Lower leg skin (tissue), 4 donors: ENCODE data around the gene HDLBP. TPM values are rescaled to one million over a fixed set of nuclear protein-coding genes. Genes with fewer than 3 reads are reported as not detected.

ENCODE experiments used
- DNase-seq, 2 donors: peaks; one replicate each; pipeline ENCODE4 v3.0.0-alpha.2; 2019; ENCODE audit warnings: low spot score in 2 of 2
- H3K4me3 ChIP-seq: fragments of 200-600 bp; sonication (generic); 2 replicates; pipeline ENCODE4 v1.5.1; 2017; ENCODE audit warnings: mild to moderate bottlenecking, low read depth; ENCODE audit not compliant: poor library complexity, severe bottlenecking
- CTCF ChIP-seq, 3 donors: fragments of 450-650 bp; IDR thresholded peaks; one replicate each; pipeline ENCODE4 v1.5.1; 2016; ENCODE audit warnings: antibody characterized with exemption in 3 of 3, mild to moderate bottlenecking in 3 of 3, moderate library complexity in 2 of 3
- POLR2A ChIP-seq, 2 donors: fragments of 450-650 bp; IDR thresholded peaks; one replicate each; pipeline ENCODE4 v1.6.1; 2016 to 2017; ENCODE audit warnings: antibody characterized with exemption in 2 of 2, mild to moderate bottlenecking in 1 of 2, moderate library complexity in 1 of 2
- WGBS, 2 donors: methylation state at CpG; one replicate each; pipeline ENCODE4 v1.1.5; 2018; 5-methylcytosine and 5-hydroxymethylcytosine counted together
- intact Hi-C: fragments of 100-400 bp; cut with DNase I; formaldehyde crosslinking; loops from one replicate; pipeline ENCODE4 v1.15.0; 2023; ENCODE audit warnings: low total_unique reads
- total RNA-seq, 4 donors: library from RNA; depleted of rRNA; stranded (reverse); fragments of >200 nt; gene quantifications; one replicate each; pipeline ENCODE4 v1.1.0, GENCODE V29; 2016

Gene HDLBP
- total RNA-seq, 4 donors from 2014 or later, result 241 to 393 (median 294) TPM

GRCh38 chr2:241291153-241291552 is 24.3 kb downstream of the HDLBP start:
- DNase-seq, result peak in 1 of 2 donors; percentile 32
- intact Hi-C loops, result no loop called here
- no peak overlapping the region for H3K4me3 ChIP-seq
- TF ChIP-seq CTCF (IDR thresholded peaks at IDR 0.05) (no peak), POLR2A (IDR thresholded peaks at IDR 0.05) (no peak)
- 76 to 79% methylated on average over 6 of the region's 6 CpGs for WGBS, 2 donors

GRCh38 chr2:241289597-241289996 is 25.9 kb downstream of the HDLBP start:
- WGBS, 2 donors, result 75% methylated on average over 3 of the region's 3 CpGs
- intact Hi-C loops, result no loop called here
- DNase-seq, result no peak
- H3K4me3 ChIP-seq, result no peak overlapping the region
- TF ChIP-seq POLR2A (IDR thresholded peaks at IDR 0.05), result no peak
- TF ChIP-seq CTCF (IDR thresholded peaks at IDR 0.05), result no peak

GRCh38 chr2:241289053-241289452 is 26.4 kb downstream of the HDLBP start:
- intact Hi-C loops, result no loop called here
- WGBS, 2 donors, result 75 to 86% methylated on average over 4 of the region's 4 CpGs
- TF ChIP-seq CTCF (IDR thresholded peaks at IDR 0.05) (no peak), POLR2A (IDR thresholded peaks at IDR 0.05) (no peak)
- peak in 1 of 2 donors; percentile 59 for DNase-seq
- no peak overlapping the region for H3K4me3 ChIP-seq

- no peak for TF ChIP-seq CTCF (IDR thresholded peaks at IDR 0.05)
- no peak for TF ChIP-seq POLR2A (IDR thresholded peaks at IDR 0.05)
- DNase-seq, result peak in 1 of 2 donors; percentile 4
- no peak overlapping the region for H3K4me3 ChIP-seq
- 86 to 88% methylated on average over 3 of the region's 3 CpGs for WGBS, 2 donors
- intact Hi-C loops, result no loop called here
These were observed 27.1 kb downstream of the HDLBP start for GRCh38 chr2:241288324-241288888.

GRCh38 chr2:241286348-241287090 is 29.0 kb downstream of the HDLBP start:
- 91 to 95% methylated on average over 9 of the region's 9 CpGs for WGBS, 2 donors
- peak in 1 of 2 donors; percentile 58 for DNase-seq
- TF ChIP-seq POLR2A (IDR thresholded peaks at IDR 0.05) (no peak), CTCF (IDR thresholded peaks at IDR 0.05) (no peak)

More at GRCh38 chr2:241286348-241287090, 29.0 kb downstream of the HDLBP start:
- intact Hi-C loops, result no loop called here
- no peak overlapping the region for H3K4me3 ChIP-seq
